CD4-positive, alpha-beta T cell treated with Interleukin-15 for 1 hour (primary cell): ENCODE data around the gene TOMM40L.
"Not testable (repeated sequence)": the region's sequence is repeated elsewhere in the genome, so short reads cannot be mapped to it uniquely, and the experiment has no call there.

Experiments
- DNase-seq: peaks from one replicate; pipeline ENCODE4 v3.0.0-alpha.2; 2020

Gene TOMM40L

GRCh38 chr1:161222175-161223019 is 3.5 kb upstream of the TOMM40L start:
- no peak for DNase-seq

- no peak for DNase-seq
These were observed 1.8 kb upstream of the TOMM40L start for GRCh38 chr1:161223805-161224694.

DNA sequence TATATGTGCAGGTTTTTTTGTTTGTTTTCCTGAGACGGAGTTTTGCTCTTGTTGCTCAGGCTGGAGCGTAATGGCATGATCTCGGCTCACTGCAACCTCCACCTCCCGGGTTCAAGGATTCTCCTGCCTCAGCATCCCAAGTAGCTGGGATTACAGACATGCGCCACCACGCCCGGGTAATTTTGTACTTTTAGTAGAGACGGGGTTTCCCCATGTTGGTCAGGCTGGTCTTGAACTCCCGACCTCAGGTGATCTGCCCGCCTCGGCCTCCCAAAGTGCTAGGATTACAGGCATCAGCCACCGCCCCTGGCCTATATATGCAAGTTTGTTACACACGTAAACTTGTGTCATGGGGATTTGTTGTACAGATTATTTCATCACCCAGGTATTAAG is 1.2 kb upstream of the TOMM40L start:
- DNase-seq = not testable (repeated sequence)

DNA sequence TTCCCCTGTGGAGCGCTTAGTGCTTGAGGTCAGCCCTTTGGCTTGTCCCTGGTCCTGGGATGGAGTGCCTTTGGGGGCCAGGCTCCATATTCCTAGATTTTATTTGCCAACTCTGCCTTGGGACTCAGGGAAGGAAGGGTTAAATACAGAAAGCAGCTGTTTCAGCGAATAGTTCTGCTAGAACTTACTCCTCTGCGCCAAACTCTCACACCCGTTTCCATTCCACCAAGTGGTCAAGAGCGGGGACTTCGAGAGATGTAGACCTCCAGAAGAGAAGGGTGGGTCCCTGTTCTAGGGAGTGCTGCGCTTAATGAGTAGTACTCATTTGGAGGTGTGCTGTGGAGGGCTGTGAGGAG is 704 bp upstream of the TOMM40L start:
- DNase-seq = no peak

DNA sequence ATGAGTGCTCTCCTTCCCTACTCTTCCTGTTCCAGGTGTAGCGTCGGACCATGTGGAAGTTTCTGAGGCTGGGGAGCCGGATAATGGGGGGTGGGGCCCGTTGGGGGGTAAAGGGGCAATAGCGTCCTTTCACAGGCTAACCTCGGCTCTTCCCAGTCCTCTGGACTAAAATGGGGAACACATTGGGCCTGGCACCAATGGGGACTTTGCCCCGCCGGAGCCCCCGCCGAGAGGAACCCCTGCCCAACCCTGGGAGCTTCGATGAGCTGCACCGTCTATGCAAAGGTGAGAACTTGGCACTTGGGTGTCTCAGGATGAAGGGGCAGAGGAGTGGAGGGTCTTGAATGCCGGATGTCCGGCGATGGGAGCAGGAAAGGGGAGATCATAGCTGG is 456 bp downstream of the TOMM40L start:
- DNase-seq = no peak

DNA sequence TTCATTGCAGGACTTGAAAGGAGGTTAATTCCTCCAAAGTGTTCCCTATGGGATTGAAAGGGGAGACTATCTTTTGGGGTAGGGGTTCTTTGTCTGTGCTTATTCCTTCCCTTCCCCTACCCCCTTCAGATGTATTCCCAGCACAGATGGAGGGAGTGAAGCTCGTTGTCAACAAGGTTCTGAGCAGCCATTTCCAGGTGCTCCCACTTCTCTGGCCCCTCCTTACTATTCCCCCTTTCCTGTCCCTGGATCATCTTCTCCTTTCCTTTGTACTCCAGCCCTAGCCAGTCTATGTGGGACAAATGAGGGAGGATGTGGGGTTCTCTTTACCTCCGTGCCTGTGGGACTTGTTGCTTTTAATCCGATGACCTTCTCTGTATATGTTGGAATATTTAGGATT is 899 bp downstream of the TOMM40L start:
- no peak for DNase-seq

- peak; percentile 80 for DNase-seq
These were observed 1.5 kb downstream of the TOMM40L start for GRCh38 chr1:161227196-161227871.

- DNase-seq = no peak
These were observed 2.2 kb downstream of the TOMM40L start for GRCh38 chr1:161228032-161228431.

DNA sequence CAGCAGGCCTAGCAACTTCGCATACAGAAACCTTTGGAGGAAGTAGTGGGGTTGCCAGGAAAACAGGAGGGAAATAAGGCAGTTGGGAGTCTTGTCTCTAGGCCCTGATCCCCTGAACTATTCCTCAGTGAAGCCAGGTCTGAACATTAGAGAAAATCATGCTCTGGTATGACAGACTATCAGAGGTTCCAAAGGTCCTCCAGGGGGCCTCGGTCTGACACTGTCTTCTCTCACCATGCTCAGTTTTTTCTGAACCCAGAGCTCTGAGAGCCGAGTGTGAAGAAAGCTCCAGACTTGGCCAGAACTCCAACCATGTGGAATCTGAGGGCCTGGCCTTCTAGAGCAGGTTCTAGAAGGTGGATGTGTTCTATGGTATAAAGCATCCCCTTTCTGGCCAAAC is 4.0 kb downstream of the TOMM40L start:
- no peak for DNase-seq

- no peak for DNase-seq
These were observed 4.9 kb downstream of the TOMM40L start for GRCh38 chr1:161230762-161231161.

DNA sequence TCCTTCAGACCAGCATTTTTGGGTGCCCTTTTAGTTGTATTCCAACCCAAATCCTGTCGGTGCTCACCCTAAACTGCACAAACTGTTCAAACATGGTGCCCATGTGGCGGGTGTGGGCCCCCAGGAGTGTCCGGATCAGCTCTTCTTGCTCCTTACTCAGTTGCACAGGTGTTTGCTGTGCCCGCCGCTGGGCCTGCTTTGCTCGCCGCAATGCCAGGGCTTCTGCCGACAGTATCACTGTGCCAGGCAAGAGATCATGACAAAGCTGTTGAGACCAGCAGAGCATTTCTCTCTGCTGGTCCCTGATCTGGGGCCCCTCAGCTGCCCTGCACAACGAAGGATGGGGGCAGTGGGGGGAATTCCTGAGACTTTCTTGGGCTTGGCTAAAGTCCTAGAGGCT is 7.2 kb downstream of the TOMM40L start:
- no peak for DNase-seq

- no peak for DNase-seq
These were observed 10.3 kb downstream of the TOMM40L start for GRCh38 chr1:161235957-161236775.

DNA sequence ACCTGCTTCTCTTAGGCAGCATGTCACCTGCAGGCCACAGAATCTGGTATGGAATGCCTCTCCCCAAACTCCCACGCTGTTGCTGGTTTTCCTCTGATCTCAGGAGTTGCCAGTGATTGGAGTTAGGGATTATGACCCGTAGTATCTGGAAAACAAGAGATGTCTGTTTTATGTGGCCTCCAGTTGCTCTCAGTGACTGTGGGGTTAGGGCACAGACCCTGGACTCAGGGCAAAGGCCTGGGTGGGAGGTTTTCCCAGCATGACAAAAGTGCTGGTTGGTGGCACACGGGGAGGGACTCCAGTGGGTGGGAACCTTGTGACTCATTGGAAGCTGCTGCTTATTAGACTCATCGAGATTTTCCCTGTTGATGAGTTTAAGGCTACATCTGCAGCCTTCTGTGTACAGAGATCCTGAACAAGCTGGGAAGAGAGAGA is 12.2 kb downstream of the TOMM40L start, which contains the start of gene NR1I3:
NR1I3 (minus strand) TSS at position 165 of the 435 bp plus-strand sequence. CDS start 1,638 bp downstream, outside the sequence.
- no peak for DNase-seq

DNA sequence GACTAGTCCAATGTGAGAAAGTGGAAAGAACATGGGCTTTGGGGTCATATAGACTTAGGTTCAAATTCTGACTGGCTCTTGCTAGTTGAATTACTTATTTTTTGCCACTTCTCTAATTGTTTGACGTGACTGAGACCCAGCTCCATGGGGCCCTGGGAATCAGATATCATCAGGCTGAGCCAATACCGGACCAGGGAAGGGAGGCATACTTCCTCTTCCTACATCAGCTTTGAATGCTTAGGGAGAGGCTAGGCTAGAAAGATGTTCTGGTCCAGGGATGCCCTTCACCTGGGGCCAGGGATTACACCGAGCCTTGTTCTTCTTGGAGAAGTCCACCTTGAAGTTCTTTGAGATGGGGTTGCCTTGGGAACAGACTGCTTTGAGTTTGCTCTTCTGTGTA is 15.8 kb downstream of the TOMM40L start:
- no peak for DNase-seq

- no peak for DNase-seq
These were observed 16.5 kb downstream of the TOMM40L start for GRCh38 chr1:161242313-161242712.

- DNase-seq = no peak
These were observed 19.0 kb downstream of the TOMM40L start for GRCh38 chr1:161244888-161245287.

DNA sequence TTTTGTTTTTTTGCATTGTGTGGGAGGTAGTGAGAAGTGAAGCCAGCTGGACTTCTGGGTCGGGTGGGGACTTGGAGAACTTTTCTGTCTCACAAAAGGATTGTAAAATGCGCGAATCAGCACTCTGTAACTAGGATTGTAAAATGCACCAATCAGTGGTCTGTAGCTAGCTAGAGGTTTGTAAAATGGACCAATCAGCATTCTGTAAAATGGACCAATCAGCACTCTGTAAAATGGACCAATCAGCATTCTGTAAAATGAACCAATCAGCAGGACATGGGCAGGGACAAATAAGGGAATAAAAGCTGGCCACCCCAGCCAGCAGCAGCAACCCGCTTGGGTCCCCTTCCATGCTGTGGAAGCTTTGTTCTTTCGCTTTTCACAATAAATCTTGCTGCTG is 24.2 kb downstream of the TOMM40L start:
- not testable (repeated sequence) for DNase-seq

GRCh38 chr1:161250829-161251228 is 25.0 kb downstream of the TOMM40L start:
- DNase-seq = no peak

GRCh38 chr1:161251579-161251978 is 25.7 kb downstream of the TOMM40L start:
- DNase-seq = no peak

DNA sequence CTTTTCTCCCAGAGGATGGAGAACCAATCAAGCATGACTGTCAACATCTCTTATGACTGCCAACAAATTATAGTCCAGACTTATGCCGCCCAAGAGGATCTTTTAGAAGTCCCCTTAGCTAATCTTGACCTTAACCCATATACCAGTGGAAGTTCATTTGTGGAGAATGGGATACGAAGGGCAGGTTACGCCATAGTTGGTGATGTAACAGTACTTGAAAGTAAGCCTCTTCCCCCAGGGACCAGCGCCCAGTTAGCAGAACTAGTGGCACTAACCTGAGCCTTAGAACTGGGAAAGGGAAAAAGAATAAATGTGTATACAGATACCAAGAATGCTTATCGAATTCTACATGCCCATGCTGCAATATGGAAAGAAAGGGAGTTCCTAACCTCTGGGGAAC is 29.4 kb downstream of the TOMM40L start:
- DNase-seq = not testable (repeated sequence)

GRCh38 chr1:161255955-161256520 is 30.2 kb downstream of the TOMM40L start:
- DNase-seq = not testable (repeated sequence)

GRCh38 chr1:161257109-161257508 is 31.2 kb downstream of the TOMM40L start:
- DNase-seq = not testable (repeated sequence)
